Gastrocnemius medialis (tissue), 4 donors: ENCODE results near the gene SPTY2D1. TPM values are rescaled to one million over a fixed set of nuclear protein-coding genes. Genes with fewer than 3 reads are reported as not detected.
"Not testable (repeated sequence)": the region's sequence is repeated elsewhere in the genome, so short reads cannot be mapped to it uniquely, and the experiment has no call there.

Experiments
- ATAC-seq, 2 donors: fragments of 150-250 bp; one replicate each; pipeline ENCODE4 v1.9.1; 2016
- DNase-seq, 2 donors: peaks; one replicate each; pipeline ENCODE4 v3.0.0-alpha.2; 2019
- H3K27ac ChIP-seq, 4 donors: fragments of 200-600 bp; sonication (generic); 1 replicate in 1 of 4; 2 replicates in 3 of 4; pipeline ENCODE4 v1.5.1; 2016 to 2018; ENCODE audit warnings: mild to moderate bottlenecking in 2 of 4, moderate library complexity in 1 of 4
- H3K27me3 ChIP-seq, 3 donors: fragments of 200-600 bp; sonication (generic) in 2 of 3; 1 replicate in 1 of 3; 2 replicates in 2 of 3; pipeline versions ENCODE4 v1.5.1 to v1.6.0; 2016 to 2019; ENCODE audit warnings: mild to moderate bottlenecking in 1 of 3, moderate library complexity in 1 of 3
- H3K36me3 ChIP-seq, 2 donors: fragments of 200-600 bp; sonication (generic) in 1 of 2; one replicate each; pipeline ENCODE4 v1.5.1; 2017 to 2018
- H3K4me1 ChIP-seq, 2 donors: fragments of 200-600 bp; sonication (generic) in 1 of 2; one replicate each; pipeline ENCODE4 v1.5.1; 2016 to 2017; ENCODE audit warnings: mild to moderate bottlenecking in 2 of 2
- H3K4me3 ChIP-seq, 4 donors: fragments of 200-600 bp; sonication (generic) in 3 of 4; 1 replicate in 1 of 4; 2 replicates in 3 of 4; pipeline ENCODE4 v1.5.1; 2016 to 2019; ENCODE audit warnings: mild to moderate bottlenecking in 2 of 4
- H3K9me3 ChIP-seq, 3 donors: fragments of 200-600 bp; sonication (generic) in 2 of 3; 1 replicate in 1 of 3; 2 replicates in 2 of 3; pipeline ENCODE4 v1.5.1; 2016 to 2019
- POLR2A ChIP-seq, 2 donors: fragments of 450-650 bp; IDR thresholded peaks; one replicate each; pipeline ENCODE4 v1.6.1; 2017; ENCODE audit warnings: antibody characterized with exemption in 2 of 2, mild to moderate bottlenecking in 2 of 2, moderate library complexity in 2 of 2
- in situ Hi-C, 4 donors: fragments of 200-750 bp; cut with MboI; loops; one replicate each; pipeline versions ENCODE4 v1.15.0 to v1.8.0; 2017; ENCODE audit warnings: low sequenced_read_pairs in 4 of 4
- intact Hi-C: fragments of 100-400 bp; cut with DNase I; formaldehyde crosslinking; loops from one replicate; pipeline ENCODE4 v1.15.1; 2023; ENCODE audit warnings: low total_unique reads
- total RNA-seq, 4 donors: library from RNA; depleted of rRNA; stranded (reverse); fragments of >200 nt; gene quantifications; one replicate each; pipeline versions ENCODE4 v1.1.0 to v1.2.3, GENCODE V29; 2016
- TF ChIP-seq, protein P1 (sequence below), 5 experiments: fragments of 450-650 bp in 3 of 5; fragments of 200-600 bp in 2 of 5; sonication (generic) in 2 of 5; IDR thresholded peaks in 4 of 5; conservative IDR thresholded peaks in 1 of 5; 1 replicate in 4 of 5; 2 replicates in 1 of 5; pipeline ENCODE4 v1.5.1; 2016 to 2019; ENCODE audit warnings: antibody characterized with exemption in 5 of 5, mild to moderate bottlenecking in 3 of 5, moderate library complexity in 3 of 5

Gene SPTY2D1, protein sequence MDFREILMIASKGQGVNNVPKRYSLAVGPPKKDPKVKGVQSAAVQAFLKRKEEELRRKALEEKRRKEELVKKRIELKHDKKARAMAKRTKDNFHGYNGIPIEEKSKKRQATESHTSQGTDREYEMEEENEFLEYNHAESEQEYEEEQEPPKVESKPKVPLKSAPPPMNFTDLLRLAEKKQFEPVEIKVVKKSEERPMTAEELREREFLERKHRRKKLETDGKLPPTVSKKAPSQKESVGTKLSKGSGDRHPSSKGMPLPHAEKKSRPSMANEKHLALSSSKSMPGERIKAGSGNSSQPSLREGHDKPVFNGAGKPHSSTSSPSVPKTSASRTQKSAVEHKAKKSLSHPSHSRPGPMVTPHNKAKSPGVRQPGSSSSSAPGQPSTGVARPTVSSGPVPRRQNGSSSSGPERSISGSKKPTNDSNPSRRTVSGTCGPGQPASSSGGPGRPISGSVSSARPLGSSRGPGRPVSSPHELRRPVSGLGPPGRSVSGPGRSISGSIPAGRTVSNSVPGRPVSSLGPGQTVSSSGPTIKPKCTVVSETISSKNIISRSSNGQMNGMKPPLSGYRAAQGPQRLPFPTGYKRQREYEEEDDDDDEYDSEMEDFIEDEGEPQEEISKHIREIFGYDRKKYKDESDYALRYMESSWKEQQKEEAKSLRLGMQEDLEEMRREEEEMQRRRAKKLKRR
- total RNA-seq = 10 to 100 TPM; 13.3 to 21.7 (median 17.7) TPM

DNA sequence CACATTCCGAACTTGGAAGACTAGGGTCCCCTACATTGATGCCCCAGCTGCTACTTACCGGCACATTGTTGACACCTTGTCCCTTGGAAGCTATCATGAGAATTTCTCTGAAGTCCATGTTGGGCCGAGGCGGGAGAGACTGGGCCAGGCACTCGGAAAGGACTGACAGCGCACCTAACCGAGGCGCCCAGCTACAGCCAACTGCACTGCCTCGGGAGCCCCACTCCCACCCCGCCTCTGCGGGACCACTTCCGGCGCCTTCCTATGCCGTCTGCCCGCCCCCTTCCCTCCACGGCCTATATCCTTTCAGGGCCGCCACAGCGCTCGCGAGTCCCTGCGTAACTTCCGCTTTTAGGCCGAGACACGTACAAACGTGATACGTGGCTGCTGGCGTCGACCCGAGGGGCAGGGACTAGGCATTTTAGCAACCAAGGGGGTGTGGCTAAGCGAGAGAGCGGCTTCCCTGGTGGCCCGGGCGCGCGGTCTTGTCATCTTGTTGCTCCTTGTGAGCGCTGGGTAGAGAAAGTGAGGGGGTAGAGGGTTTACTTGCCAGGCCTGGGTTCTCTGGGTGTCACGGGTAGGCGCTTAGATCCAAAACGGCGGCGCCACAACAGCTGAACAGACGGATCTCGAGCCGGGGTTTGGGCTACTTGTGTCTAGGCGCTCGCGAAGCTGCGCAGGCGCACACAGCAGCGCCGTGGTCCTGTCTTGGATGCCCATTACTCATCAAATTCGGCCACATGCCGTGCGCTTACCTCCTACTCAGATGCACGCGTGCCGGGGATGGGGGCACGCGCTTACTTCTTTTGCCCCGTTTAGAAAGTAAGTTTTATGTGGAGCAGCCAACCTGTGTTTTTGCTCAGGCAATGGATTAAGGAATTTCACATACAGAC is at the start of gene SPTY2D1:
SPTY2D1 (minus strand) TSS at position 203 of the 893 bp plus-strand sequence; CDS start at position 118, 85 bp downstream.
- in situ Hi-C loops = loop anchor here in 2 of 4 donors (5.0 to 10.0 kb wide), 3 partner anchors 42 to 310 kb away; partner anchors contain the start of genes GTF2H1 (in 2 of the 2), HPS5 (in 2 of the 2) and TMEM86A (in 1 of the 2)
- H3K9me3 ChIP-seq = no peaks in the 10 kb centered on the region
- intact Hi-C loops = loop anchor here (1.0 to 5.0 kb wide), 6 partner anchors 46 to 312 kb away; partner anchors contain the start of genes GTF2H1, HPS5, LDHA and TMEM86A

DNA sequence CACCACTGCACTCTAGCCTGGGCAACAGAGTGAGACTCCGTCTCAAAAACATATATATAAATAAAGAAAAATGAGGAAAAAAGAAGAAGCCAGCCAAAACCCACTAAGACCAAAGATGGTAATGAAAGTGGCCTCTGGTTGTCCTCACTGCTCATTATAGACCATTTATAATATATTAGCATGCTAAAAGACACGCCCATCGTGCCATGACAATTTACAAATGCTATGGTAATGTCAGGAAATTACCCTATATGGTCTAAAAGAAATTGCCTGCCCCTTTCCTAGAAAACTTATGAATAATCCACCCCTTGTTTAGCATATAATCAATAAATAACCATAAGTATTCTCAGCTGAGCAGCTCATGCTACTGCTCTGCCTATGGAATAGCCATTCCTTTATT is 48.3 kb upstream of the SPTY2D1 start:
- Histone ChIP-seq H3K36me3 (no peaks in the 10 kb centered on the region), H3K27me3 (no peaks in the 10 kb centered on the region), H3K9me3 (no peaks in the 10 kb centered on the region), H3K27ac (no peak overlapping the region), H3K4me3 (no peak overlapping the region), H3K4me1 (no peaks in the 10 kb centered on the region)
- intact Hi-C loops (no loop called here), in situ Hi-C loops (loop anchor here in 1 of 4 donors (10.0 kb wide), 1 partner anchor 62 kb away; no protein-coding TSS in a partner anchor)
- ATAC-seq (no peak), DNase-seq (no peak)
- TF ChIP-seq, protein P1, sequence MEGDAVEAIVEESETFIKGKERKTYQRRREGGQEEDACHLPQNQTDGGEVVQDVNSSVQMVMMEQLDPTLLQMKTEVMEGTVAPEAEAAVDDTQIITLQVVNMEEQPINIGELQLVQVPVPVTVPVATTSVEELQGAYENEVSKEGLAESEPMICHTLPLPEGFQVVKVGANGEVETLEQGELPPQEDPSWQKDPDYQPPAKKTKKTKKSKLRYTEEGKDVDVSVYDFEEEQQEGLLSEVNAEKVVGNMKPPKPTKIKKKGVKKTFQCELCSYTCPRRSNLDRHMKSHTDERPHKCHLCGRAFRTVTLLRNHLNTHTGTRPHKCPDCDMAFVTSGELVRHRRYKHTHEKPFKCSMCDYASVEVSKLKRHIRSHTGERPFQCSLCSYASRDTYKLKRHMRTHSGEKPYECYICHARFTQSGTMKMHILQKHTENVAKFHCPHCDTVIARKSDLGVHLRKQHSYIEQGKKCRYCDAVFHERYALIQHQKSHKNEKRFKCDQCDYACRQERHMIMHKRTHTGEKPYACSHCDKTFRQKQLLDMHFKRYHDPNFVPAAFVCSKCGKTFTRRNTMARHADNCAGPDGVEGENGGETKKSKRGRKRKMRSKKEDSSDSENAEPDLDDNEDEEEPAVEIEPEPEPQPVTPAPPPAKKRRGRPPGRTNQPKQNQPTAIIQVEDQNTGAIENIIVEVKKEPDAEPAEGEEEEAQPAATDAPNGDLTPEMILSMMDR (IDR thresholded peaks at IDR 0.05 in 4 of 5, conservative IDR thresholded peaks at IDR 0.05 in 1 of 5) = no peak
- no peak for TF ChIP-seq POLR2A (IDR thresholded peaks at IDR 0.05)

More for the DNA sequence above, at the start of gene SPTY2D1:
- H3K4me3 ChIP-seq = peak within 1 kb of the TSS; percentile 84 to 96 (median 90)
- H3K4me1 ChIP-seq = peaks cover 17 to 20% of the 10 kb centered on the region in 2 donors
- H3K27ac ChIP-seq = peak within 1 kb of the TSS; percentile 94 to 98 (median 96)
- no peaks in the 10 kb centered on the region for H3K27me3 ChIP-seq
- TF ChIP-seq, protein P1 (IDR thresholded peaks at IDR 0.05 in 4 of 5, conservative IDR thresholded peaks at IDR 0.05 in 1 of 5) = peak in 1 of 5 experiments; percentile 12
- TF ChIP-seq POLR2A (IDR thresholded peaks at IDR 0.05) = peak; percentile 86 to 89
- DNase-seq (peak; percentile 99 to 100), ATAC-seq (peak; percentile 99 to 100)
- H3K36me3 ChIP-seq = no peaks in the 10 kb centered on the region

DNA sequence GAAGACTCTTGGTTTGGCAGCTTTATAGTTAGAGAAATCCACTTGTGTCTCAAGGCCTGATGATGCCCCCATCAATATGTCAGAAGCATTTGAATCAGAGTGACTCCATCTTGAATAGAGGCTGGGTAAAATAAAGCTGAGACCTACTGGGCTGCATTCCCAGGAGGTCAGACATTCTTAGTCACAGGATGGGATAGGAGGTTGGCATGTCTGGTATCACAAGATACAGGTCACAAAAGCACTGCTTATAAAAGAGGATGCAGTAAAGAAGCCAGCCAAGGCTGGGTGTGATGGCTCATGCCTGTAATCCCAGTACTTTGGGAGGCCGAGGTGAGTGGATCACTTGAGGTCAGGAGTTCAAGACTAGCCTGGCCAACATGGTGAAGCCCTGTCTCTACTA is 47.8 kb upstream of the SPTY2D1 start:
- in situ Hi-C loops = loop anchor here in 1 of 4 donors (10.0 kb wide), 1 partner anchor 63 kb away; no protein-coding TSS in a partner anchor
- not testable (repeated sequence) for ATAC-seq

DNA sequence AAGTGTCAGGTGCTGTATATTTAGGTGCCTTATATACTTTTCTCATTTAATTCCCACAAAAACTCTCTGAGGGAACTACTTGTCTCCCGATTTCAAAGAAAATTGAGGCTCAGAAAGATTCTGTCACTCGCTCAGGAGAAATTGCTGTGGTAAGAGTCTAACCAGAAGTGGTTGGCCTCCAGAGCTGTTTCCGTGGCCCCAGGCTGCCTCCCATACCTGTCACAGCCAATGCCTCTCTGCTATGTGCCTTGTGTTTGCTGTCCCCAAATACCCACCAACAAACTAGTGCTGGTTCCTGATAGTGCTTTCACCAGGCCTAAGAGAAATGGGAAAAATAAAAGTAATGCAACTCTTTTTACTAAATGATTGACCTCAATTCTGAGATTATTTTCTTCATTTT is 43.4 kb upstream of the SPTY2D1 start:
- intact Hi-C loops (no loop called here), in situ Hi-C loops (no loop called here)
- Histone ChIP-seq H3K36me3 (no peaks in the 10 kb centered on the region), H3K4me1 (no peaks in the 10 kb centered on the region), H3K27ac (no peak overlapping the region), H3K9me3 (no peaks in the 10 kb centered on the region), H3K4me3 (no peak overlapping the region), H3K27me3 (no peaks in the 10 kb centered on the region)
- TF ChIP-seq POLR2A (IDR thresholded peaks at IDR 0.05) = no peak
- TF ChIP-seq, protein P1 (IDR thresholded peaks at IDR 0.05 in 4 of 5, conservative IDR thresholded peaks at IDR 0.05 in 1 of 5) = no peak
- ATAC-seq = no peak
- no peak for DNase-seq

More for the DNA sequence above, 47.8 kb upstream of the SPTY2D1 start:
- H3K27me3 ChIP-seq, H3K9me3 ChIP-seq, H3K36me3 ChIP-seq, intact Hi-C loops, H3K27ac ChIP-seq, H3K4me3 ChIP-seq, H3K4me1 ChIP-seq, DNase-seq: not testable (repeated sequence)
